ENCODE data around the gene GRM7. TPM values are rescaled to one million over a fixed set of nuclear protein-coding genes. Genes with fewer than 3 reads are reported as not detected.

The GRM7 gene
- total RNA-seq, 2 experiments from 2014 or later, result not detected

DNA sequence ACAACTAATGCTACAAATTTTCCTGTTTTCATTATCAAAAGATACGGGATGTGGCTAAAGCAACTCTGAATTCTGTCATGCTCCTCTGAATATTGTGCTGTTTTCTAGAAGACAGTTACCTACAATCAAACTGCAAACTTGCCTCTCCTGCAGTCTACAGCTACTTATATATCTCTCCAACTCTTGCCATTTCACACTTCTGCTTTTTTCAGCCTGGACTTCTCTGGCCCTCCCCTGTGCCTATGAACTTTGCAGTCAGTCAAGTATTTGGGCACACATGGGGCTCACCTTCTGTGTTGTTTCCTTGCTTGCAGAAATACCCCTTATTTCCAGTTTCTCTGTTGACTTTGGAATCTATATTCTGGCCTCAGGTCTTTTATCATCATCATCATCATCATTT, 575.6 kb downstream of the GRM7 start:
- peaks cover 11% of the 10 kb centered on the region for H3K9me3 Mint-ChIP-seq
- H3K27me3 Mint-ChIP-seq, result no peaks in the 10 kb centered on the region
- no peak overlapping the region for H3K4me3 Mint-ChIP-seq

DNA sequence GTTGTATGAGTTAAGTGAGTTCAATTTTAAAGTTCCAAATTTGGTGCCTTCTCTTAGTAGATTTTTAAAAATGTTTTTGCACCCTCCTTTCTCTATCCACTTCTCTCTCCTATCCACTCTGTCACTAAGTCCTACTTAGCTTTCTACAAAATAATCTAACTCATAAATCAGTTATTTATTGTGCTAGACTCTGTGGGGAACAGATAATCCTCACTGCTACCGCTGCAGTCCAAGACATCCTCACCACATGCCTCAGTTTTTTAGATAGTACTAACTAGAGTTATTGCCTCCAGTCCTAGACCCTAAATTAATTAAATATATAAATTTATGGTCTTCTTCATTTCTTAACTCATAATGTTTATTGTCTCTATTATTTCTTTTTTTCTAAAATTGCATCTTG, 576.3 kb downstream of the GRM7 start:
- H3K36me3 Mint-ChIP-seq, result no peaks in the 10 kb centered on the region
- H3K27ac Mint-ChIP-seq, result no peak overlapping the region
- H3K4me3 Mint-ChIP-seq, result no peak overlapping the region
- H3K4me1 Mint-ChIP-seq, result no peaks in the 10 kb centered on the region
- H3K27me3 Mint-ChIP-seq, result no peaks in the 10 kb centered on the region
- H3K9me3 Mint-ChIP-seq, result peaks cover 11% of the 10 kb centered on the region
- DNase-seq, result no peak

More for the DNA sequence above, 575.6 kb downstream of the GRM7 start:
- Mint-ChIP-seq H3K4me1 (no peaks in the 10 kb centered on the region), H3K36me3 (no peaks in the 10 kb centered on the region), H3K27ac (no peak overlapping the region)
- DNase-seq, result no peak

DNA sequence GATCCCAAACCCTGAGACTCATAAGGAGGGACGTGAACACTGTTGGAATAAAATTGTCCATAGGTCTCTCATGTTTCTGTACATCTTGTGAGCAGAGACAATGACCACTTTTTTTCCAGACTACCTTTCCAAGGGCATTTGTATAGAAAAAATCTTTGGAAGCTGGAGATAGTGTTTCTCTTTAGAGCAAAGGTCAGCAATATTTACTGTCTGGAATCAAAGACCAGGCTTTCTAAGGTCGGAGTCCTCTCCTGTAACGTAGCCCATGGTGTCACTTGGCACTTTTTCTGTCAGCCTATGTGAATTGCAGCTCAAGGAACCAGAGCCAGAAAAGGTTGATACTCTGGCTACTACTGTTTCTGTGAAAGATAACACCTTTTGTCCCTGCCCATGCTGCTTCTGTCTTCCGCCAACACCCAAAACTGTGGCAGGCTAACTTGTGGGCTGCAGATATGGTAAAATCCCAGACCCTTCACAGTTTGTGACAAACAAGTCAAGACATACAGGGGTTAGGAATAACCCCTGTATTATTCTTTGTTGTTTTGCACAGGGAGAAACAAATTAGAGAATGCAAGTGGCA, 578.3 kb downstream of the GRM7 start:
- Mint-ChIP-seq H3K27me3 (no peaks in the 10 kb centered on the region), H3K36me3 (no peaks in the 10 kb centered on the region), H3K9me3 (peaks cover 1% of the 10 kb centered on the region), H3K4me3 (no peak overlapping the region), H3K4me1 (no peaks in the 10 kb centered on the region), H3K27ac (no peak overlapping the region)
- DNase-seq, result no peak

DNA sequence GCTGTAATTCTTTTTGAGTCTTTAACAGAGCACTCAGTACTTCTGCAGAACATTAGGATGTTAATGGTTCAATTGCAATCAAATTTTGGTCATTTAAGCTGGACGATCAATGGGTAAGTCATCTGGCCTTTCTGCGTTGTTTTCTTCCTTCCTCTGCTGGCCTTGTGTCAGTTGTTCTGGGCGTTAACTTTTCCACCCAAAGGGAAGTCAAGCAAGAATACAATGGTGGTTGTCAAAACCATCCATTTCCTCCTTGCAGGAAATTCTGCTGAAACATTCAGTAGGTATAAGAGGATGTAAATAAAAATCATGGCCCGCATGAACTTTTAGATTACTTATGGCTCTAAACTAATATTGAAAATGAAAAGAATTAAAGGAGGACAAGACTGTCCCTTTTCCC, 584.0 kb downstream of the GRM7 start:
- H3K9me3 Mint-ChIP-seq, result no peaks in the 10 kb centered on the region
- H3K27me3 Mint-ChIP-seq, result no peaks in the 10 kb centered on the region
- H3K27ac Mint-ChIP-seq, result no peak overlapping the region
- no peak overlapping the region for H3K4me3 Mint-ChIP-seq
- no peaks in the 10 kb centered on the region for H3K36me3 Mint-ChIP-seq
- no peaks in the 10 kb centered on the region for H3K4me1 Mint-ChIP-seq
- DNase-seq, result no peak

DNA sequence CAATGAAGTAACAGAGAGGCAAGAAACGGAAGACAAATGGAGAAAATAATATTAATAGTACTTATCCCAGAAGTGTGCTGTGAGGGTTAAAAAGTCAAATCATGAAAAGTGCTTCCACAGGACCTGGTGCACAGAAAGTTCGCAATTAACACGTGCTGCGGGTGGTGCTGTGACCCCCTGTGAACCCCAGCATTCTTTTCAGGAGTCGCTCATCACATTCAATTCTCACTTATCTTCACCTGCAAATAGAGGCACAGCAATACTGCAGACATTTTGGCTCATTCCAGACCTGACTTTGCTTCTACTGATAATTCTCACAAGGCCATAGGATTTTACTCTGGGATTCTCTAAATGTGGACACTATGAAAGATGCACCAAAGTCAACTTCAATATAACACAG, 584.4 kb downstream of the GRM7 start:
- H3K27ac Mint-ChIP-seq, result no peak overlapping the region
- no peaks in the 10 kb centered on the region for H3K27me3 Mint-ChIP-seq
- no peaks in the 10 kb centered on the region for H3K9me3 Mint-ChIP-seq
- no peak overlapping the region for H3K4me3 Mint-ChIP-seq
- H3K4me1 Mint-ChIP-seq, result no peaks in the 10 kb centered on the region
- no peaks in the 10 kb centered on the region for H3K36me3 Mint-ChIP-seq
- DNase-seq, result no peak

DNA sequence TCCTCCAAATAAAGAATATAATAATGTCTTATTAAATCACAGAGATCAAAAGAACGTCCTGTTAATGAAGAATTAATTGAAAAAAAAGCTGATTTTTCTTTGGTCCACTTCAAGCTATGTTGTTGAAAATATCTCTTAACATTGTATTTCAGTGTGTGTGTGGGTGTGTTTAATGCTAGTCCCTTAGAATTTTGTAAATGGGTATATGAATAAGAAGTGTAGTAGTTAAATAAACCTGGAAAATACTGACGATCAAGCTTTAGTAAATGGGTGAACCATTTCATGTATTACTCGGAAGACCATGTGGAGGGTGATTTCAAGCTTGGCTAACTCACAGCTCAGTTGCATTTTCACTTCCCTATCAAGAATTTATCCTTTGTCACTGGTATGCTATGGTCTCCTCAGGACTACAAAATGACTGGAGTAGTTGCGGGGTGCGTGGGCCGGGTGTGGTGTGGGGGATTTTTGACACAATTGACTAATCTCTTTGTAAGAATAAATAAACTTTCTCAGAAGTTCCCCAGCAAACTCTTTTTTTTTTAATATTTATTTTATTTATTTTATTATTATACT, 586.4 kb downstream of the GRM7 start:
- Mint-ChIP-seq H3K4me1 (no peaks in the 10 kb centered on the region), H3K27me3 (no peaks in the 10 kb centered on the region), H3K27ac (no peak overlapping the region), H3K9me3 (no peaks in the 10 kb centered on the region), H3K36me3 (no peaks in the 10 kb centered on the region), H3K4me3 (no peak overlapping the region)
- no peak for DNase-seq

DNA sequence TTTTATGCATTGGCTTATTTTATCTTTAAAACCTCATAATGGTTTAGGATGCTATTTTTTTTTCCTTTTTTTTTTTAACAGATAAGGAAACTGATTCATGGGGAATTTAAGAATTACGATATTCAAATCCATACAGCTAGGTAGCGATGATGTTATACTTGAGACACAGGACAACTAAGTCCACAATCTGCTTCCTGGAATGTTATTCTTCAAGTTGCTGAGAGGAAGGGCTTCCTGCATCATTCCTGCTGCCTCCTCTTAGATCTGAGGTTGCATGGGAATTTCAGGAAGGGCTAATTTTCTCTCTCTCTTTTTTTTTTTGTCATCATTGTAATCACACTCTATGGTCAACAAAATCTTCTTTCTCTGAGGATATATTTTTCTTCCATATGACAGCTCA, 595.5 kb downstream of the GRM7 start:
- H3K36me3 Mint-ChIP-seq, result no peaks in the 10 kb centered on the region
- peaks cover 3% of the 10 kb centered on the region for H3K9me3 Mint-ChIP-seq
- no peak overlapping the region for H3K4me3 Mint-ChIP-seq
- no peak for DNase-seq
- H3K27me3 Mint-ChIP-seq, result no peaks in the 10 kb centered on the region
- H3K27ac Mint-ChIP-seq, result no peak overlapping the region
- H3K4me1 Mint-ChIP-seq, result no peaks in the 10 kb centered on the region

DNA sequence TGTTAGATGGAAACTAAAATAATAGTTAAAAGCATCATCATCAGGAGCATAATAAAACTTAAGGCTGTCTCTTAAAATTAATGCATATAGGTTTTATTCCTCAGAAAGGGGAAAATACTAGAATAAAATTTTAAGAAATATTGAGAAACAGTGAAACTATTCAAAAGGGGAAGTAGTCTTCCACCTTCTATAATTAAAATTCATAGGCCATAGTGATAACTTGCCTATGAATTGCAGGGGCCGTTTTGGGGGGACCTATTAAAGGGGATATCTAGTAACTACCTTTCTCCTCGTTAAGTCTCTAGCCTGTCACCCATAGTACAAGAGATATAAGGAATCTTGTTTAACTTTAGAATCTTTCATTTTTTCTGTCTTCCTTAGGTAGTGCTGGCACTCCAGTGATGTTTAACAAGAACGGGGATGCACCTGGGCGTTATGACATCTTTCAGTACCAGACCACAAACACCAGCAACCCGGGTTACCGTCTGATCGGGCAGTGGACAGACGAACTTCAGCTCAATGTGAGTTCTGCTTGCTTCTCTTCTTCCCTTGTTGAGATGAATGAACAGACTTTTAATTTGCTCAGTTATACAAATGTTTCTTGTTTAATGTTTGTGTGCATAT, 600.4 kb downstream of the GRM7 start:
- Mint-ChIP-seq H3K27me3 (no peaks in the 10 kb centered on the region), H3K36me3 (no peaks in the 10 kb centered on the region), H3K9me3 (peaks cover 5% of the 10 kb centered on the region), H3K4me1 (no peaks in the 10 kb centered on the region), H3K4me3 (no peak overlapping the region), H3K27ac (no peak overlapping the region)
- DNase-seq, result no peak

DNA sequence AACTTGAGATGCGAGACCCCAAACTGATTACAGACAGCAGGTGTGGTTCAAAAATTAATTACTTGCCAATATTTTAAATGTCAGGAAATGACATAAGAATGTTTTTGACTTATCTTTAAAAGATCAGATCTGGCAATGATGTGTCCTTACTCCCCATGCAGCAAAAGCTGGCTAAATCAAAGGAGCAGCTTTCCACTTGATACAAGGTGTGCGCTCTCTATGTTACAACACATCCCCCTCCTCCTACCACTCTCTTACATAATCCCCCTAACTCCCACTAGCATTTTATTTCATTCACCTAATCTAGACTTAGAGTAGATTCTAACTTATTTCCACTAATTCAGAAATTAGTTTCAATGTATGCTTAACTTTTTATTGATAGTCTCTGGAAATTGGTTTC, 609.0 kb downstream of the GRM7 start:
- Mint-ChIP-seq H3K27ac (no peak overlapping the region), H3K4me3 (no peak overlapping the region), H3K9me3 (no peaks in the 10 kb centered on the region), H3K27me3 (no peaks in the 10 kb centered on the region), H3K4me1 (no peaks in the 10 kb centered on the region), H3K36me3 (no peaks in the 10 kb centered on the region)
- no peak for DNase-seq

DNA sequence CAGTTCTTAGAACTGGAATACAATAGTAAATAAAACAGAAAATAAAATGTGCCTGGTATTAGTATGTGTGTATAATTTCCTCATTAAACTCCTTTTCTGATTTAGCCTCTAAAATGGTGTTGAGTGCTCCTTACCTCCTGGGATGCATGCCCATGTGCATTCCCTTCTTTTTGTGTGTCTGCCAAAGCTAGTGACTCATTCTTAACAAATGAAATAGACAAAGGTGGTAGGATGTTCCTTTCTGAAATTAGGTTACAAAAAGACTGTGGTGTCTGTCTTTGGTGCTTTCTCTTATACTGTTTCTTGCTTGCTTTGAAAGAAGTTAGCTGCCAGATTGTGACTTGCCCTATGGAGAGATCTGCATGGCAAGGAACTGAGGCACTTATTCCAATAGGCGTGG, 623.7 kb downstream of the GRM7 start:
- Mint-ChIP-seq H3K4me3 (no peak overlapping the region), H3K36me3 (no peaks in the 10 kb centered on the region), H3K27me3 (no peaks in the 10 kb centered on the region), H3K4me1 (no peaks in the 10 kb centered on the region), H3K27ac (no peak overlapping the region), H3K9me3 (no peaks in the 10 kb centered on the region)
- DNase-seq, result no peak

DNA sequence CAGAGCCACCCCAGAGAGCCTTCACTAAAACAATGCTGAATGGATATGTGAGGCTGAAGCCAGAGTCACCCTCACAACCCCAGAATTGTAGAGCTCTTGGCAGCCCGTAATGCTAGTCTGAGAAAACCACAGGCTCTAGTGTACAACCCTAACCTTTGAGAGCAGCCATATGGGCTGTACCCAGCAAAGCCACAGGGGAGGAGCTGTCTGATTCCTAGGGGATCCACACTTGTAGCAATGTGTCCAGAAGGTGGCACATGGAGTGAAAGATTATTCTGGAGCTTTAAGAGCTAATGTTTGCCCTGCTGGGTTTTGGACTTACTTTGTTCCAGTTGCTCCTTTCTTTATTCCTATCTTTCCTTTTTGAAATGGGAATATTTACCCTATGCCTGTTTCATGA, 626.8 kb downstream of the GRM7 start:
- peaks cover 2% of the 10 kb centered on the region for H3K9me3 Mint-ChIP-seq
- no peaks in the 10 kb centered on the region for H3K27me3 Mint-ChIP-seq
- DNase-seq, result no peak
- no peak overlapping the region for H3K27ac Mint-ChIP-seq
- no peaks in the 10 kb centered on the region for H3K4me1 Mint-ChIP-seq
- H3K36me3 Mint-ChIP-seq, result no peaks in the 10 kb centered on the region
- H3K4me3 Mint-ChIP-seq, result no peak overlapping the region

DNA sequence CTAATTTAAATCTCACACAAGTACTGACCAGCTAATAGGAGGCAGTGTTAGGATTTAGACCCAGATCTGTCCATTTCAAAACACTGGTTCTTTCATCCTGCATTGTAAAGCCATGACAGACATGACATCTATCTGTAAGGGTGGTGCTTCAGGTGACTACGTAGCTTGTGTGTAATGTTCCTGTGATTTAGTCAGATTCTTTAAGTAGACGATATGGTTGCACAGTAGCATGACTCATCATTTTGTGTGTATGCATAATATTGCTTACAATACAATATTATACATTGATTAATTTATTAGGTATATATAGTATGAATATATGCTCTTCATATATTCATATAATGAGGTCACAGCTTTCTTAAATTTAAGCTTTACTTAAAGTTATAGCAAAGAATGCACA, 628.5 kb downstream of the GRM7 start:
- no peak overlapping the region for H3K4me3 Mint-ChIP-seq
- H3K27me3 Mint-ChIP-seq, result no peaks in the 10 kb centered on the region
- no peak for DNase-seq
- H3K36me3 Mint-ChIP-seq, result no peaks in the 10 kb centered on the region
- no peaks in the 10 kb centered on the region for H3K4me1 Mint-ChIP-seq
- peaks cover 8% of the 10 kb centered on the region for H3K9me3 Mint-ChIP-seq
- no peak overlapping the region for H3K27ac Mint-ChIP-seq

DNA sequence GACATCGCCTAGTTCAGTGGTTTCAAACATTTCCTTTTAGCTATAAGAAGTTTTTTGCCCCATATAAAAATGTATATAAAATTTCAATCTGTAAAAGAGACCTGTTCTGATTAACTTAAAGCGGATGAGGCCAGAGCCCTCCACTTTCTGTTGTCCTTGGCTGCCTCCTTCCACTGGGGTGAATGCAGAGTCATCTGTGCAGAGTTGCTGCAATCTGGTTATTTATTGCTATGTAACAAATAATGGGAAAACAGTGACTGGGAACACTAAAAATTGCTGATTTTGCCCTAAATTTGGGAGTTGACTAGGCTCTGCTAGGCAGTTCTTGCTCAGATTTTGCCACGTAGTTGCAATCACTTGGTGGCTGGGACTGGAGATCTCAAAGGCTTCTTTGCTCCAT, 637.8 kb downstream of the GRM7 start:
- no peak overlapping the region for H3K27ac Mint-ChIP-seq
- peaks cover 4% of the 10 kb centered on the region for H3K9me3 Mint-ChIP-seq
- H3K4me1 Mint-ChIP-seq, result no peaks in the 10 kb centered on the region
- H3K36me3 Mint-ChIP-seq, result no peaks in the 10 kb centered on the region
- DNase-seq, result no peak
- no peaks in the 10 kb centered on the region for H3K27me3 Mint-ChIP-seq
- no peak overlapping the region for H3K4me3 Mint-ChIP-seq

DNA sequence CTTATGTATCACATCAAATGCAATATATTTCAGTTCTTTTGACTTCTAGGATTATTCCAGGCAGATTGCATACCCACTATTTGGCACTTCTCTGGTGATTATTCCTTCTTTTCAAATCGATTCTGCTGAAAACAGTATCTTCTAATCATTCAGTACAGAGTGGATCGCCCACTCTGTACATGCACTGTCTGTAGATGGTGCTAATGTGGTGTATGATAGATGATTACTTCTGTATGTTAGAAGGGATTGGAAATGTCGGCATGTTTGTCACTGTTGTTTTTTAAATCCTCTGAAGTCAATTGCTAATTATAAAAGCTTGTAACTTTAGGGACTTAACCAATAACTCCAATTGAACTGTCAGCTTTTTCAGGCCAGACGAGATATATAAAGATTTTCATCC, 642.5 kb downstream of the GRM7 start:
- Mint-ChIP-seq H3K4me3 (no peak overlapping the region), H3K4me1 (no peaks in the 10 kb centered on the region), H3K27ac (no peak overlapping the region), H3K36me3 (no peaks in the 10 kb centered on the region), H3K9me3 (peaks cover 3% of the 10 kb centered on the region), H3K27me3 (no peaks in the 10 kb centered on the region)
- no peak for DNase-seq

DNA sequence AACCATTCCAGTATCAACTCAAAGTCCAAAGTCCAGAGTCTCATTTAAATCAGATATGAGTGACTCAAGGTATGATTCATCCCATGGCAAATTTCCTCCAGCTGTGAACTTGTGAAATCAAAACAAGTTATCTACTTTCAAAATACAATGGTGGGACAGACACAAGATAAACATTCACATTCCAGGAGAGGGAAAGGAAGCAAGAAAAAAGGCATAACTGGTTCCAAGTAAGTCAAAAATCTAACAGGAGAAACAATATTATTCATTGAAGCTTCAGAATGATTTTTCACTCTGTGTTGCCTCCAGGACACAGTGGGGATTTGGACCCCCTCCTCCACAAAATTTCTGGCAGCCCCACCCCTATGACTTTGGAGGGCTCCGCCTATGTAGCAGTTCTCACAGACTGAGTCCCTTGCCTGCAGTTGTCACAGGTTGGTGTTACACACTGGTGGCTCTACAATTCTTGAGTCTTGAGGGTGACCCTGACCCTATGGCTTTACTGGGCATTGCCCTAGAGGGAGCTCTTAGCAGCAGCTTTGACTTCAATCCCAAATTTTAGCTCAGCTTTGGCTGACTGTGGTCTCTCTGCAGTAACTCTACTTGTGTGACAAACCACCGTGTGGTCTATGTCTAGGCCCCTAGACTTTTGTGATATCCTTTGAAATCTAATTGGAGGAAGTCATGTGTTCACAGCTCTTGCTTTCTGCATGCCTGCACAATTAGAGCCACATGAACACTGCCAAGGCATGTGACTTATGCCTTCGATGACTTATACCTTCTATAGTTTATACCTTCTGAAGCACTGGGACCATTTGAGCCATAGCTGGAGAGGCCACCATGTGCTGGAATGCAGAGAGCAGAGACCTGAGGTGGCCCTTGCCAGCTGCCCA, 644.2 kb downstream of the GRM7 start:
- Mint-ChIP-seq H3K9me3 (peaks cover 3% of the 10 kb centered on the region), H3K27me3 (no peaks in the 10 kb centered on the region), H3K4me1 (no peaks in the 10 kb centered on the region), H3K27ac (no peak overlapping the region), H3K4me3 (no peak overlapping the region), H3K36me3 (no peaks in the 10 kb centered on the region)
- DNase-seq, result no peak
